Measurements from ENCODE around the gene MYPOP. TPM values are rescaled to one million over a fixed set of nuclear protein-coding genes. Genes with fewer than 3 reads are reported as not detected.

MYPOP gene
- total and polyA plus RNA-seq, 9 of the 15 experiments (the other 6 are each of a cell fraction or from before 2014, with no cell fraction given) = 0.32 to 7.6 (median 1.6) TPM

DNA sequence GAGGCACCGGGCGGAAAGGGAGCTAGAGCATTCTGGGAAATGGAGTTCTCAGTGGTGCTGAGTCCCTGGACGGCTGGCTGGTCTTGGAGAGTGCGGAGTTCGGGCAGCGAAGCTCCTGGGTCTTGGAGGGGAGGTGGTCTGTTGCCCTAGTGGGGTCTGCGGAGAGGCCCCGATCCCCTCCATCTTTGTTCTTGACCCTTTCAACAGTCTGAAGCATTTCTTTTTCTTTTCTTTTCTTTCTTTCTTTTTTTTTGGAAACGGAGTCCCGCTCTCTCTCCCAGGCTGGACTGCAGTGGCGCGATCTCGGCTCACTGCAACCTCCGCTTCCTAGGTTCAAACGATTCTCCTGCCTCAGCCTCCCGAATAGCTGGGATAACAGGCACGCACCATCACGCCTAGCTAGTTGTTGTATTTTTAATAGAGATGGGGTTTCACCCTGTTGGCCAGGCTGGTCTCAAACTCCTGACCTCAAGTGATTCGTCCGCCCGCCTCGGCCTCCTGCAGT is 39.0 kb downstream of the MYPOP start:
- ATAC-seq (no peak), FAIRE-seq (peak; percentile 52), DNase-seq (ENCODE audit: extremely low read depth in 1 of 4, low spot score in 3 of 4) (no peak)
- Histone ChIP-seq H3K27ac (ENCODE audit: extremely low read depth, low read depth, low read length) (peak overlapping the region; percentile 48; the same call in 2 of the 3 replicates), H3K27me3 (ENCODE audit: control insufficient read depth in 2 of 2, insufficient read depth in 2 of 2, low read length in 2 of 2) (no peaks in the 10 kb centered on the region), H3K4me3 (peak overlapping the region; percentile 95), H3K9me3 (replicated peaks; ENCODE audit: control insufficient read depth, insufficient read depth, low read depth, low read length) (no peaks in the 10 kb centered on the region), H3K79me2 (ENCODE audit: control insufficient read depth, insufficient read depth, low read length) (peaks cover 59% of the 10 kb centered on the region), H2AFZ (ENCODE audit: low read depth, low read length) (peak overlapping the region; percentile 99), H3K36me3 (ENCODE audit: control insufficient read depth, insufficient read depth, low read length) (peaks cover 27% of the 10 kb centered on the region; the same call in 2 of the 3 replicates), H3K9ac (ENCODE audit: insufficient read depth in 1 of 2, low read depth in 2 of 2, low read length in 2 of 2) (peak overlapping the region; percentile 71 to 94), H3K9me1 (ENCODE audit: control insufficient read depth, insufficient read depth, low read length) (peaks cover 2% of the 10 kb centered on the region), H3K4me2 (ENCODE audit: insufficient read depth, low read length) (peak overlapping the region; percentile 100), H4K20me1 (replicated peaks; ENCODE audit: control insufficient read depth, insufficient read depth, low read length) (no peaks in the 10 kb centered on the region), H3K4me1 (replicated peaks in 1 of 2; ENCODE audit: control insufficient read depth in 2 of 2, insufficient read depth in 2 of 2, low read length in 2 of 2) (peaks cover 23 to 45% of the 10 kb centered on the region in 2 experiments)
- in situ Hi-C loops (cut with MboI) = no loop called here
- intact Hi-C loops (cut with micrococcal nuclease) = loop anchor here (1.0 kb wide), 2 partner anchors 20 to 39 kb away; partner anchors contain the start of gene MYPOP
- WGBS (ENCODE audit: insufficient coverage, low coverage, missing lambda C conversion rate) = 2% methylated on average over 15 of the region's 22 CpGs
- BruUV-seq (replicated peaks) = no TSS peak
- ChIA-PET POLR2A (interaction anchor here (0.6 to 2.1 kb wide), 14 partner anchors 9 to 987 kb away, joined by 3 to 11 read pairs (median 4); partner anchors contain the start of genes AP2S1 and MYPOP), CTCF (ENCODE audit: low intra/inter-chr PET ratio) (interaction anchor here (2.7 to 5.5 kb wide), 3 partner anchors 19 to 214 kb away, joined by 6 to 102 read pairs (median 14); partner anchors contain the start of gene IRF2BP1)
- TF ChIP-seq ZNF778 (CRISPR knock-in tag; IDR thresholded peaks at IDR 0.05) (no peak), SIN3B (IDR thresholded peaks at IDR 0.05; ENCODE audit: low read depth) (no peak), NFXL1 (CRISPR knock-in tag; IDR thresholded peaks at IDR 0.05) (no peak), POLR3G (IDR thresholded peaks at IDR 0.05; ENCODE audit: extremely low read depth, insufficient read length, insufficient replicate concordance) (no peak), FOXA3 (CRISPR knock-in tag; conservative IDR thresholded peaks at IDR 0.05 in 1 of 2, IDR thresholded peaks at IDR 0.05 in 1 of 2) (no peak), ZFP36 (IDR thresholded peaks at IDR 0.05; ENCODE audit: low read depth, low read length, partially characterized antibody) (no peak), ZNF143 (CRISPR knock-in tag; IDR thresholded peaks at IDR 0.05) (peak; percentile 79; the same call in 1 of the 2 replicates), ARHGAP35 (IDR thresholded peaks at IDR 0.05; ENCODE audit: partially characterized antibody) (peak; percentile 17), MEF2A (IDR thresholded peaks at IDR 0.05; ENCODE audit: control insufficient read depth, low read depth, low read length) (no peak), ZBED1 (IDR thresholded peaks at IDR 0.05) (no peak), PHB2 (IDR thresholded peaks at IDR 0.05; ENCODE audit: low read depth) (no peak), XRCC4 (IDR thresholded peaks at IDR 0.05; ENCODE audit: extremely low read depth, insufficient read depth, insufficient read length) (no peak), SLC30A9 (CRISPR knock-in tag; IDR thresholded peaks at IDR 0.05) (no peak), MAZ (CRISPR knock-in tag; conservative IDR thresholded peaks at IDR 0.05 in 1 of 2, IDR thresholded peaks at IDR 0.05 in 1 of 2) (no peak; a peak in 1 of 4 replicates), RFX5 (IDR thresholded peaks at IDR 0.05; ENCODE audit: low read depth, low read length) (no peak), CCAR2 (IDR thresholded peaks at IDR 0.05; ENCODE audit: low read depth, low read length) (no peak), DPF2 (IDR thresholded peaks at IDR 0.05) (peak; percentile 67; the same call in 1 of the 2 replicates), NR2C1 (IDR thresholded peaks at IDR 0.05) (peak; percentile 45; the same call in 1 of the 2 replicates), NR2C1 (tag; IDR thresholded peaks at IDR 0.05) (no peak), SRSF3 (IDR thresholded peaks at IDR 0.05; ENCODE audit: insufficient read depth, low read length) (no peak), DLX4 (CRISPR knock-in tag; IDR thresholded peaks at IDR 0.05) (no peak)
- TF ChIP-seq, protein P1, sequence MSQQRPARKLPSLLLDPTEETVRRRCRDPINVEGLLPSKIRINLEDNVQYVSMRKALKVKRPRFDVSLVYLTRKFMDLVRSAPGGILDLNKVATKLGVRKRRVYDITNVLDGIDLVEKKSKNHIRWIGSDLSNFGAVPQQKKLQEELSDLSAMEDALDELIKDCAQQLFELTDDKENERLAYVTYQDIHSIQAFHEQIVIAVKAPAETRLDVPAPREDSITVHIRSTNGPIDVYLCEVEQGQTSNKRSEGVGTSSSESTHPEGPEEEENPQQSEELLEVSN (IDR thresholded peaks at IDR 0.05; ENCODE audit: borderline replicate concordance in 1 of 2, extremely low read depth in 1 of 2, insufficient read depth in 1 of 2, insufficient read length in 1 of 2, low read depth in 1 of 2, low read length in 1 of 2, poor library complexity in 1 of 2, severe bottlenecking in 1 of 2) = no peak
